HL-60/S4 treated with retinoic acid at 250 ng/mL for 4 days and 3 days (cell line): ENCODE measurements around the gene AGBL4.

Experiments used
- in situ Hi-C: fragments of 300-500 bp; cut with MboI; formaldehyde crosslinking; loops from 2 replicates; pipeline ENCODE4 v1.7.0; 2022; ENCODE audit warnings: low sequenced_read_pairs

AGBL4 gene

DNA sequence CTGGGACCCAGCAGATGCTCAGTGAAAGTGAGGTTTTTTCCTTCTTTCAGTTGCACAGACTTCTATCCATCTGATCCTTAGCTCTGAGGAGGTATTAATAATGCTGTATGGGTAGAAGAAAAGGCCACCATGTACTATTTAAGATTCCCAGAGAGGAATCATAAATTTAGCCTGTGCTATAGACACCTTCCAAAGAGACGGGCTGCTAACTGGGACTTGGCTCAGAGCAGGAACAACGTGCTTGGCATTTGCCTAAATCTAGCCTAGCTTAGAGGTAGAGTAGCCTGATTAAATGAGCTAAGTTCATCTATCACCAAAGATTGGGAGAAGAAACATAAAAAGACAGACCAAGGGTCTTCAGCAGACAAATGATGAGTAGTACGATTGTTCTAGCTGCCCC, 1070.1 kb downstream of the AGBL4 start:
- in situ Hi-C loops = no loop called here

DNA sequence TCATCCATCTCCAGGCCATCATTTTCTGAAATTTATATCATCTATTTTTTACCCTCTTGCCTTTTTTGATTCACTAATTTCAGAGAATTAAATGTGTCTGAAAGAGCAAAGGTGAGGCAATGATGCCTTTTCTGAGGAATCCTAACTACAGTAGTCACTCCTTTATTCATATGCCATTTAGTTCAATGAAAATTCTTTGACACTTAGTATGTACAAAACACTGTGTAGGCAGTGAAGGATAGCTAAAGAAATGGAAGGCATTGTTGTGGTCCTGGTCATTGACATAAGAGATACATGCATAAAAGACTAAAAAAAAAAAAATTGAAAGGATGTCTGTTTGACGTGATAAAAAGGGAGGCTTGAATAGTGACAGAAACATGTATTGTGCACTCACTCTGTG, 1075.2 kb downstream of the AGBL4 start:
- in situ Hi-C loops = no loop called here

DNA sequence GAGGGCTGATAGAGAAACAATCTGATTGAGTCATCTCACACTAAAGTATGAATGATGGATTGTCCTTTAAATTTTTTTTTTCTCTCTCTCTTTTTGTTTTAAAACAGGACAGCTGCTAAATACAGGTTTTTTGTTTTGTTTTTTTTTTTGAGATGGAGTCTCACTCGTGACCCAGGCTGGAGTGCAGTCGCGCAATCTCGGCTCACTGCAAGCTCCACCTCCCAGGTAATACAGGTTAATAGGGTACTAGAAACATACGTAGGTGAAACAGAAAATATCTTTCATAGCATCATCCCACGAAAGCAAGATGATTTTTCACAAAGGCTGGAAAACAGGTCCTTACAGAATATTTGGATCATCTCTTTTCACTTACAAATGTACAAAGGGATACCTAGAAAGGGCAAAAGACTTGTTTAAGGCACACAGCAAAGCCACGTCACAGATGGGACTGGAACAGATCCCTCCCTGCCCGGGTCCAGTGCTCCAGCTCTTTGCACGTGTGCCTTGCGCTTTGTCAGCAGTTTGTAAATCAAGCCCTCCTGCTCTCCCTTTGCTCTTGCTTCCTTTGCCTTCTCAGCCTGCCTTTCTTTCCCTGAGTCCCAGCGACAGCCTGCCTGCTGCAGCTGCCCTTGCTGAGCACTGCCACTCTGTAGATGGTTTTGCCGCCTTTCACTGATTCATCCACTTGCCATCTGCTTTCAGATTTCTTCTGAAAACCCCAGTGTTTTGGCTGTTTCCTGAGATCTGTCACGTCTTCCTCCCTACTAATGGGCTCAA, 1075.8 kb downstream of the AGBL4 start:
- in situ Hi-C loops = no loop called here

DNA sequence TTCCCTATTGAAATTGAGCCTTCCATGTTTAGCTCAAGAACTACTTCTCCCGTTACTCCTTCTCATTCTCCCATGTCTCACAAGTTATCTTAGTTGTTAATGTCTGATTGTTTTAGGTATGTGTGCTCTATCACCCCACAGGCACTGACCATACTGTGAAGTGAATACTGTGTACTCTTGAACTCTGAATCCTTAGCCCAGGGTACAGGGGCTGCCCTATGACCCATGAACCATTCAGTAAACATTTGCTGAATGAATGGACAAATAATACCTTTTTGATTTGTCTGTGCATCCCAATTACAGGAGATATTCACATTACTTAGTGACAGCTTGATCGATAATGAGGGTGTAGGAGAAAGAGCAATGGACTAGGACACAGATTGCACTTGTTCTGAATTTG, 1077.7 kb downstream of the AGBL4 start:
- in situ Hi-C loops = no loop called here

DNA sequence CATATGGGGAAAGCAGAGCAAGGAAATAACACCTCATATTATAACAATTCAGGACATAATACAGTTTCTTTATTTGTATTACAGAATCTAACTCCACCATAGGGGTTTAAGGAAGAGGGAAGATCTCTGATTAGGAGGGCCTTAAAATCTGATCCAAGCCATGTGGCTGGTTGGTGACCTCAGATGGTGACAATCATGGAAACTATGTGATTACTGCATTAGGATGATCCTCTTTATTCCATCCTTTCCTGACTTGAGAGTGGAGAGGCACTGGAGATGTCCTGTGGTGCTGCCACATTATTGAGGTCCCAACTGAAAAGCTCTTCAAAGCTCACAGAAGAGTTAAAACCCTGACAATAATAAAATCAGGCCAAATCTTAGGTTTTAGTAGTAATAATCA, 1078.9 kb downstream of the AGBL4 start:
- in situ Hi-C loops = no loop called here

DNA sequence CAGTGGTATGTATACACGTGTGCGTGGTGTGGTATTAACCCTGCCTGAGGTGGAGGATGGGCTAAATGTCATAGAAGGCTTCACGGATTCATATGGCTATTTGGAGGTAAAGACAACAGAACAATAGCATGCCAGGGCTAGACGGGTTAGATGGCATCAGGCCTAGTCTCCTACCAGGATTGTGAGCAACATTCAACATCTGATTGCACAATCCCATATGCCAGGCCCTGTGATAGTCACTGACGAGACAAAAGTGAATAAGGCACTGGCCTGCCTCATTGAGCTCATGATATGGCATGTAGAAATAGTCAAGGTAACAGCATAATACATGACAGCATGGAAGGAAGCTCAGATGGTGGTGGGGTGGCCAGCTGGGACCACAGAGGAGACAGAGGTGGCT, 1079.9 kb downstream of the AGBL4 start:
- in situ Hi-C loops = no loop called here

DNA sequence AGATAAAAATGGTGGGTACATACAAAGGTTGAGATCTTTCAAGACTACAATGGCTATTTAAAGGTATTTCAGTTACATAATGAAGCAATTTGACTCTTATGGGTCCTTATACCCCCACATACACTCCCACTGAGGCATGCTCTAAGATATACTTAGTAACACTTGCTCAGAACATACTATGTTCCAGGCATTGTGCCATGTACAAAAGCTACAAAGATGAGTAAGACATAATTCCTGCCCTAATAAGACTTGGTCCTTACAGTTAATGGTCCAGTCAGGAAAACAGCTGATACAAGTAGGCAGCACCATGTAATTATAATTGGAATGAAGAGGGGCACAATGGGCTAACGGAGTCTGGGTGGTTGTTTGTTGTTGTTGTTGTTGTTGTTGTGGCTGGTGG, 1080.4 kb downstream of the AGBL4 start:
- in situ Hi-C loops = no loop called here

DNA sequence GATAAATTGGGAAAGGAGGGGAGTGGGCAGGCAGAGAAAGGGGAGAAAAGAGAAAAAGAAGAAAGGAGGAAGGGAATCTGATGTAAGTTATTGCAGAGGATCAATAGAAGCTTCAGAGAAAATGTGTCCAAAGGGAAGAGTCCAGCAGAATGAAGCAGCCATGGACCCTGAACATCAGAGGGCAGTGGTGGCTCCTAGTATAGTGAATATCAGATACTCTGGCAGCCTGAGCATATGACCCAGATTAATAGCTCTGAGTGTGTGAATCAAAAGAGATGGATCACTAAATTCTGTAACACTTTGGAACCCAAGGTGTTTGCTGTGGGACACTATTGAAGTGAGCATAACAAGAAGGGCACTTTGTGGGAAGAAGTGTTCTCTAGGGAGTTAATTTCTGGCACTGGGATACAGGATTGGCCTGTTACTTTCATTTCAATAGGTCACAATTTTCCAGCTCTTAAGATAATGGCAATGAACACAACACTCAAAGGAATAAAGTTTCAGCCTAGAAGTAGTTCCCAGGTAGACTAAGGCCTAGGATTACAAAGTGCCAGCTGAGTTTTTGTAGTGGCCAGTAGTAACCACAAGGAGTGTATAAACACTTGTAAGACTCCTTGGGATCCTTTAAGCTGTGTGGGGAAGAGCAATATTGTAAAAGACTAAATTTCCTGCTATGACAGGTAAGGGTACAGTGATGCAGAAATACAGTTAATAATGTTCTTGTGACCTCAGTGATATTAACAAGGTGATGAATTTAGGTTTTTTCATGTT, 1082.6 kb downstream of the AGBL4 start:
- in situ Hi-C loops = no loop called here

DNA sequence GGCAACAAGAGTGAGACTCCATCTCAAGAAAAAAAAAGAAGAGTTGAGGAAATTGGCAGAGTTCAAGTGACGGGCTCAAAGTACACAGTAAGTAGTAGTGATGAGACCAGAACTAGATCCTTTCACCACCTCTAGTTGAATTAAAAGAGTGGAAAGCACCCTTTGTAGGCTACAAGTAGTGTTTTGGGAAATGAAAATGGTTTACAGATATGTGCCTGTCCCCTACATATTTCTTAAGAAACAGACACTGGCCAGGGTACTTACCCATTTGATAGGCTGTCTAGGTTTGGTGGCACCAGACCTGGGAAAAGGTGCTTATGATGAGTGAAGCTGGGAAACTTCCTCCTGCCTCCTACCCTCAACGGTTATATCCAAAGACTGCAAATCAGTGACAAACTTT, 1083.4 kb downstream of the AGBL4 start:
- in situ Hi-C loops = no loop called here

DNA sequence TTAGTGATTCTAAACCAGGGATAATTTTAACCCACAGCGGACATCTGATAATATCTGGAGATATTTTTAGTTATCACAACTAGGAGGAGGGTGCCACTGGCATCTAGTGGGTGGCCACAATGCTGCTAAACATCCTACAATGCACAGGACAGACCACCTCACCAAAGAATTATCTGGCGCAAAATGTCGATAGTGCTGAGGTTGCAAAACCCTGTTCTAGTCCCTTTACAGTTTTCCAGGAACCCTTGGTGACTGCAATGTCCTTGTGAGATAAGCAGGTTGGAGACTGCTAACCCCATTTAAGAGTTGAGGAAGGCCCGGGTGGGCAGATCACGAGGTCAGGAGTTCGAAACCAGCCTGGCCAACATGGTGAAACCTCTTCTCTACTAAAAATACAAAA, 1083.9 kb downstream of the AGBL4 start:
- in situ Hi-C loops = no loop called here

DNA sequence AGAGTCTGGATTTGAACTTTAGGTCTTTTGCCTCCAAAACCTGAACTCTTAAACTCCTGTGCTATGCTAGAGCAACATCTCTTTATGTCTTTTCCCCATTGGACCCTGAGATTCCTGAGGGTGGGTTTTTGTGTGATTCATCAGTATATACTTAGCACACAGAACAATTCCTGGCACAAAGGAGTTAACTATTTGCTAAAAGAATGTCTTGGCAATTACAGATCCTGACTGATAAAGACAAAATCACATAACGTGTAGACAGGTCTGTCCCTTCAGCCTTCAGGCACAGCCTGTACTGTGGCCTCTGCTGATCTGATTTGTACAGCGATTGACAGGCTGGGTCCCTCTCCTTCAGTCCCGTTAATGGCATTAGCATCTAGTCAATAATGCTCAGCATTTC, 1084.7 kb downstream of the AGBL4 start:
- in situ Hi-C loops = no loop called here

DNA sequence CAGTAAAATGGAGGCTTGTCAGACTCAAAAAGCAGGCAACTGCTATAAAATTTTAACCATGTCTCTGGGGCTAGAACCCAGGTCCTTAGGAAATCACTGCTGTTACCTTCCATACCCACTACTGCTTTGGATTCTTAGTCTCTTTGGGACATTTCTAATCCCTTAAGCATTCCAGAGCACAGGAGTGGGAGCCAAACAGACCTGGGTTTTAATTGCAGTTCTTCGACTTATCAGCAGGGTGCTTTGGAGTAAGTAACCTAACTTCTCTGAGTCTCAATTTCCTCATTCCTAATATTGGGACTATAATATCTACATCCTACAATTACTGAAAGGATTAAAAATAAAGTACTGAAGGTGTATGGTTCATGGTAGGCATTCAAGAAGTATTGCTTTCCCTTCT, 1086.0 kb downstream of the AGBL4 start:
- in situ Hi-C loops = no loop called here

DNA sequence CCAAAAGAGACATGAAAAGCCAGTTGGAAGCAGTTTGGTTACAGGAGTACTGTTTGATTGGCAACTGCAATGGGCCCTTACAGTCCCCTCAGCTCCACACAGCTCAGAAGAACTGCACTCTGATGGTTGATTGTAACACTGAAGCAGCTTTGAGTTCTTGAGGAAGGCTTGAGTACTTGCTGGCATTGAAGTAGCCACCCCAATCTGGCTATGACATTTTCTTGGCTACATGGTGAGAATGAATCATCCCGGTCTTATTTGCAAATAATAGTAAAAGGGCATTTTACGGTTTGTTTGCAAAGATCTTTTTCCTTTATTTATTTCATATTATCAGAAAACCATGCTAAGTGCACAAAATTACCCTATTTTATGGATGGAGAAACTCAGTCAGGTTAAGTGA, 1087.3 kb downstream of the AGBL4 start:
- in situ Hi-C loops = no loop called here

DNA sequence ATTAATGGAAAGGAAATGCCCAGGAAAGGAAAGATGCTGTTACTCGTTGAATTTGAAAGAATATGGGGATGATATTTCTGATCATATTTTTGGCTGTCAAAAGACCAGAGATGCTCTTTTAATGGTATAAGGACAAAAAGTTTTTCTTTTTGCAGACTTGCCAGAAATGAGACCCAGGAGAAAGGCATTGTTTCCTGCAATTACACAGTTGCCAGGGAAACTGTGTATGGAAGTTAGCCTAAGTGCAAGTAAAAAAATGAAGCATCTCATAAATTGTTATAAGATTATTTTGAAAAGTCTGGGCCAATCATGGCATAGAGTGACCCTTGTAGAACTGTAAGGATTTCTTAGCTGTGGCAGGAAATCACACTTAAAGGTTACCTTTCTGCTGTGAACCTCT, 1091.4 kb downstream of the AGBL4 start:
- in situ Hi-C loops = no loop called here

DNA sequence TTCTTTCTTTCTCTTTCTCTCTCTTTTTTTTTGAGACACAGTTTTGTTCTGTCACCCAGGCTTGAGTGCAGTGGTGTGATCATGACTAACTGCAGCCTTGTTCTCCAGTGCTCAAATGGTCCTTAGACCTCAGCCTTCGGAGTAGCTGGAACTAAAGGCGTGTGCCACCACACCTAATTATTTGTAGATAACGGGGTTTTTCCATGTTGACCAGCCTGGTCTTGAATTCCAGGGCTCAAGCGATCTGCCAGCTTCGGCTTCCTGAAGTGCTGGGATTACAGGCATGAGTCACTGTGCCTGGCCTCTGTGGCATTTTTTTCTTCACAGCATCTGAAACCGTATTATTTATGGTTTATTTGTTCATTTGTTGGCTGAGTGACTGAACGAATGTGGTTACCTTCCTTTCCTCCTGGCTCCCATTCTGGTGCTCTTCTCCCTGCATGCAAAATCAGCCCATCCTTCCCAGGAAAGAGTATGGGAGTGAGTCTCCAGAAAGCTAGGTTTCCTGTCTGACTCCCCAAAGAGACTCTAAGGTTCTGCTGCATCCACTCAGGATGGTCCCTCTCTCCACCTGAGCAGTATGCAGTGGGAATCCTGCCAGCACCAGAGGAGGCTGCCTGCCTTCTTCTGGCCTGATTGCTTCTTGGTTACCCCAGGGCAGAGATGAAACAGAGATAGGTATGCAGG, 1092.1 kb downstream of the AGBL4 start:
- in situ Hi-C loops = no loop called here

DNA sequence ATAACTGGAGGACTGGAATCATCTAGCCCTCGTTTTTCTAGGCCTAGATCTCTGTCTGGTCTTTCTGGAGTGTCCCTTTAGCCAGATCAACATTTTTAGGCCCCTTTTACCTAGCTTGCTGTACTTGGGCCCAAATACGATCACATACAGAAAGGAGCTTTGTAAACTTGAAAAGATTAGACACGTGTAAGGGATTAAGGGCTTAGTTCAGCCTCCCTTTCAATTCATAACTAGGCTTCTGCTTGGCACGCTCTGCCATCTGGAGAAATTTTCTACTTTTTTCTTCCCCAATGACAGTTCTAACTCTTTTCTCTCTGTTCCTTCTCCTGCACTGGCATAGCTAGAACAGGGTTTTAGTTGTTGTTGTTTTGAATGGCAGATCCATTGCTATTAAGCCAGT, 1093.7 kb downstream of the AGBL4 start:
- in situ Hi-C loops = no loop called here

DNA sequence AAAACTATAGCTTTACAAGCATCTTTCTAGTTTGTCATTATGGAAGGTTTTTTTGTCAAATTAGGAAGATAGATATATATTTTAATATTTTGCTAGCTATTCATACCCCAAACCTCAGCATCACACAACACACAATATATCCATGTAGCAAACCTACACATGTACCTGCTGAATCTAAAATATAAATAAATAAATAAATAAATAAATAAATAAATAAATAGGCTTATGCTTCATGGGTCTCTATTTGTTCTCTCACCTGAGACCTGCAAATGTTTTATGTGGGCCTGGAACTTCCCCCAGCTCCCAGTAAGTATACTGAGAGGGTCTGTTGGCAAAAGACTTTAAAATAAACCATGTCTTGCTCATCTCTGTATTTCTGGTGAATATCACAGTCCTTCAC, 1099.7 kb downstream of the AGBL4 start:
- in situ Hi-C loops = no loop called here

DNA sequence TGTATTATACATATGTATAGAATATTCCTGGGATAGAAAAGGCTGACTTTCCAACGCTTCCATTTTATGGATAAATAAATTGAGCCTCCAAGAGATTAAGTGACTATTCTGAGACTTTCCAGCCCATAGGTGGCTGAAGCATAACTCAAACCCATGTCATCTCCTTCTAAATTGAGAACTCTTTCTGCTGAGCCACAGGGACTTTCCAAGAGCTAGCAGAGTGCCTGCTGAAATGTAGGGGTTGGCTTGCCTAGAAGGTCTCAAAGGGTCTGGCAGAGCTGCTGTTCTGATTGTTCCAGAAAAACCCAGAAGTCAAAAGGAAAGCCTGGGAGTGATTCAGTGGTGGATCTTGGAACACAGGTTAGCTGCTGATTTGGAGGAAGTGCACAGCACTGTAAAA, 1100.6 kb downstream of the AGBL4 start:
- in situ Hi-C loops = no loop called here

DNA sequence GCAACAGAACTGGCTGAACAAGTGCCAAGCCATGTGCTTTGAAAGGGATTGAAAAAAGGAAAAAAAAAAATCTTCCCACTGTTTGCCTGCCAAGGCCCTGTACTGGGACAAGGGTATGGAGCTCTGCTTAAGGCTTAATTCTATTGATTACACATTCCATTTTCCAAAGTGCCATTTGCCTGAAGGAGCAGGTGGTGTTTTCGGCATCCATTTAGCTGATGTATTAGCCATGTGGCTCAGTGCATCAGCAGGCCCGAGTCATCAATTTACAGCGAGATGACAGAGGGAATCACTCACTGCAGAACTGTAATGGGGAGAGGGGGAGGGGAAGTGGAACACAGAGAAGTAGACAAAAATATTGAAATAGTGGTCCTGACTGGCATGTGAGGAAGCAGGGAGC, 1102.9 kb downstream of the AGBL4 start:
- in situ Hi-C loops = no loop called here

DNA sequence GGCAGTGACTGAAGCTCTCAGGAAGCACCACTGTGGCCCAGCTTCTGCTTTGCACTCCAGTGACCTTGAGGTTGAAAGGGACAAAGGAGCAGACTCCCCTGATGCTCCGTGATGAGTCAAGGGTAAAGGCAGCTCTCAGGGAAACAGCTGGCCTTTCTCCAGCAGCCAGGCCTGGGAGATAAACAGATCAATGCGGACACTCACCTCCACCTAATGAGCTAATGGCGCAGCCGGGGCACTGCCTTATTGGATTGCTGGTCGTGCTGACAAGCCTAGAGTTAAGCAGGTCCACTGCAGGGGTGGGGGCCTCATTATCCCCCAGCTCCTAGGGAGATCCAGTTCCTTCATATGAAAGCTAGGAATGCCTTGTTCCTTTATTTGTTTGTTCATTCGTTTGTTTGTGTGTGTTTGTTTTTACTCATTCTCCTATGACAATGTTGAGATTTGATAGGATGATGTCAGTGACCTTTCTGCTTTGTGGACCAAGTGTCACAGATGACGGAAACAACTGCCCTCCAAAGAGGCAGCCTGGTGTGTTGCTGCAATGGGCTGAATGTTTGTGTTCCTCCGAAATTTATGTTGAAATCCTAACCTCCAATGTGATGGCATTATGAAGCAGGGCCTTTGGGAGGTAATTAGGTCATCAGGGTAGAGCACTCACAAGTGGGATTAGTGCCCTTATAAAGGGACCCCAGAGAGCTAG, 1105.7 kb downstream of the AGBL4 start:
- in situ Hi-C loops = no loop called here

DNA sequence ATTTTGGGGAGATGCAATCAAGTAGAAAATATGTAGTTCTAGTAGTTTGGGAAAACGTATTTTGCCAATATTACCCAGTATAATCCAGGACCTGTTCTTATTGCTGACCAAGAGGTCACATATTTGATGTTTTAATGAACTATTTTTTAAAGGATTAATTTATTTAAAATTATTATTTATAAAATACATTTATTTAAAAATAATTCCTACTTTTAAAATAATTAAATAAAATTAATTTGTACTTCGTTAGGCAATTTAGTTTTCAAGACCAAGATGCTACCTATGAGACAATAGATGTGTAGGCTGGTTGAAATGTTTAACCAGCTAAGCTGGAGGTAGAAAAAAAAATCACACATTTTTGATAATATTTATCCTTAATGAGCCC, 1106.7 kb downstream of the AGBL4 start:
- in situ Hi-C loops = no loop called here
